RPMI8226 (cell line): ENCODE measurements around the gene IDH3A.

Source experiments
- DNase-seq: peaks from one replicate; pipeline ENCODE4 v3.0.0-alpha.2; 2015

The IDH3A gene

GRCh38 chr15:78204351-78205309, 55.5 kb downstream of the IDH3A start:
- DNase-seq, result no peak

DNA sequence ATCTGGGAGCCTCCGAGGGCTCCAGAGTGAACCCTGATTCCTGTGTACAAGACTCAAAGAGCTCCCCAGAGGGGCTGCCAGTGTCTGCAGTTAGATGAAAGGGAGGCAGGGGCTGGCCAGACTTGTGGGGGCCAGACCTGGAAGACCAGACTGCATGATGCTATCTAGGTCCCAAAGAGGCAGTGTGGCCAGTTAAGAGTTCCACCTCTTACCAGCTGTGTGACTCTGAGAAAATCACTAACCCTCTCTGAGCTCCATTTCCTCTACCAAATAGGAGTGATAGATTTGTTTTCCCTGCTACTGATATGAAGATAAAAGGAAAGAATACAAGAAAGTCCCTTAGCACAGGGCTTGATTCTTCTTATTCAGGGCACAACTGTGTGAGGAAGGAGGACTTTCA, 56.2 kb downstream of the IDH3A start:
- no peak for DNase-seq

GRCh38 chr15:78205856-78206255, 56.7 kb downstream of the IDH3A start:
- no peak for DNase-seq

DNA sequence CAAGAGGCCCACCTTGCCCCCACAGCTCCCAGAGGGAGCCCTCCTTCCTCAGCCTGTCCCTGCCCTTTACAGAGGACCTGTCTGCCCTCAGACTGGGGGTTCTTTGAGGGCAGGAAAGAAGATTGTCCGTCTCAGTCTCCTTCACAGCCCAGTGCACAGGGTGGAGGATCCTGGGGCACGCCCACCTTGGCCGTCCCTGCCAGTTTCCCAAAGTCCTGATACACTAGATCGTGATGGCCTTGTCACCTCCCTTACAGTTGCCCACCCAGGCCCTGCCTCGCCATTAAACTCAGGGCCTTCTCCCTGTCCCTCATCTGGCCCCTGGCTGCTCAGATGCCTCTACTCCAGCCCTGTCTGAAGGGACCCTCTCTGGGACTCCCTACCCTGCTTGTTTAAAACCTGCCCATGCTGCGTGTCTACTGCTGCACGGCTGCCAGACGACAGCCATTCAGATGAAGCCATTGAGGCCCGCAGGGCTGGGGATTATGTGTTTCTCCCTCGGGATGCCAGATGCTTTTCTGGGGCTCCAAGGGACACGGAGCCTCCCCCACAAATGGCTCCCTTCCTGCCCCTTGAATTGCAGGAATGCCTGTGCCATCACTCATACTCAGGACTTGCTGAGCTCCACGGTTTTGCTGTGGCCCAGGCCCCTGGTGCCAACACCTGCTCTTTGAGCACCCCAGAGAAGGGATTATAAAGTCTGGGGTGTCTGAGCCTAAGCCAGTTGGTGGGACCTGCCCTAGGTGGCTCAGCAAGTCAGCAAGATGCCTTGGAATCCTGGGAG, 57.4 kb downstream of the IDH3A start:
- no peak for DNase-seq

DNA sequence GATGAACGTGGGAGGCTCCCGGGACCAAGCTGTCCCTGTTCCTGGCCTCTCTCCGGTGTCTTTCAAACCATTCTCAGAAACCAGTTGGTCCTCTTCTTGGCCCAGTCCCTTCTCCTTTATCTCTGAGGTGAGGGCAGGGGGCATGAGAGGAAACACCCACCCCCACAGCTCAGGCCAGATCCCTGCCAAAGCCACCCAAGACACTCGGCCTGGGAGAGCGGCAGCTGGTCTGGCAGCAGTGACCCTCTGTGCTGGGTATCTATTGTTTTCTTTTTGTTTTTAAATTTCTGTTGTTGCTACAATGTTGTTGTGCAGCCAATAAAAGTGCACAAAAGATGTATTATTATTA, 57.9 kb downstream of the IDH3A start:
- no peak for DNase-seq

DNA sequence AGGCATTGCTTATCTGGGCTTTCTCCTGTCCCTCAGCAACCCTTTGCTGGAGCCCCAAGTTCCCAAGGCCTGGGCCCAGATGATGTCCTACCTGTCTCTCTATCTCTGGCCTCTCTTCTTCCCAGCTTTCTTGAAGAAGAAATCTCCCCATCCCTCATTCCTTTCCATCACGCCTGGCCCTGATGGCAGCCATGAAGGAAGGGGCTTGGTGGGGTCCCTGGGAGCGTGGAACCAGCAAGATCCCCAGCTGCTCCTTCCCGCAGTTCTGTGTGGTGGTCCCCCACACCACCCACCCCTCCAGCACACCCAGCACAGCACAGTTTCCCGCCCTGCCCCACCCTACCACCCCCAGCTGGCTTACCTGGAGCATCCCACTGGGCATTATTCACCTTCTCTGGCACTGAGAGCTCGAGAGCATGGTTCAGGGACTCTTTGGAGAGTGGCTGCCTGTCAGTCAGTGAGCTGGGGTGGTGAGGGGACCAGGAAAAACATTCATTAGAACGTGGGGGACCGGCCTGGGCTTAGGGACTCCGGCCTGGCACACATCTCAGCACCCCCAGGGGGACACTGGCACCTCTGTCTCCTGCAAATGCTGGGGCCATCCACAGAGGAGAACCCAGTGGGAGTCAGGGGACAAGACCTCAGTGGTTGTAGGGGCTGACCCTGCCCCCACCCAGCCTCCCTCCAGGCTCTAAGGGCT, 58.6 kb downstream of the IDH3A start:
- no peak for DNase-seq

DNA sequence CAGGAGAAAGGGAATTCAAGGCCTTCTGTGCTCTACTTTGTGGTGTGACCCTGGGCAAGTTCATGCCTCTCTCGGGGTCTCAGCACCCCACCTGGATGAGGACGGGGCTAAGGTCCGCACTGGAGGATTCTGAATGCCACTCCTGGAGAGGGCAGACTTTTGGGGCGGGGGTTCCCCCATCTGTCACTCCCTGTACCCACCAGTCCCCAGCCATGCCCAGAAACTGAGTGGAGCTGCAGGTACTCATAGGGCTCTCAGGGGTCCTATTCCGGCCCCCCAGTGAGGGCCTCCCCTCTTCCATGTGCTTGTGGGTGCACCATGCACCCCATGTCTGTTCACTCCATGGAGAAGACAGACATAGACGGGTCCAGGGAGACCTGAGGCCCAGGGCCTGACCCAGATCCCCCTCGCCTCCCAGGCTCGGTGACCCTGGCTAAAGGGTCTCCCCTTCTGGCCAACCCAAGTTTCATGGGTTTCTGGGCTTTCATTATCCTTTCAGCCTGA, 59.2 kb downstream of the IDH3A start:
- no peak for DNase-seq

DNA sequence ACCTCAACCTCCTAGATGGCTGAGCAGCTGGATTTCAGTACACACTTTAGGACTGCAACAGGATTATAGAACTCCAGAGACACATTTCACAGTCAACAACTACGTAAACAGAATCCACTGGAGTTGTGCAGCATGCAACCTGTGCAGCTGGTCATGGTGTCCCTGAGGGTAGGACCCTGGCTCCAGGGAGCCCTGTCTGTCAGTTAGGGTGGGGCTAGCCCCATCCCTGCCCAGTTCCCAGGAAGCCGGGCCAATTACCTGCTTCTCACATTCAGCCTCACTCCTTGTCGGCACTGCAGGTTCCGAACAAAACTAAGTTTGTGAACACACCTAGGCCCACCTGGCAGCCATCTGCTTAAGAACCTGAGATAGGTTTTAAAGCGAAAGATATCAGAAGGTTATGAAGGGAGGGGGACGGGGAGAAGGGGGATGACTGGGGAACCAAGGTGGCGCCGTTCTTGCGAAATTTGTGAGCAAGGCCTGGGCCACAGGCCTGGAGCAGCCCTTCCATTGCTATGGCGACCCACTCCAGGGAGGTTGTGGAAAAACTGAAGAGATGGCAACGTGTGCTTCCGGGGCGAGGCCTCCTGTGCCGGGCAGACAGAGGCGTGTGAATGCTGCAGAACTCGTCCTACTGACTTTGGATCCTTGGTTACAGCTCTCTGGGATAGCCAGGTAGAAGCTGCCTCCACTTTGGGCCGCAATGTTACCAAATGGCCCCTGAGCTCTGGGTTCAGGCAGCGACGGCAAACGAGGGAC, 59.9 kb downstream of the IDH3A start:
- no peak for DNase-seq

- no peak for DNase-seq
Observed at GRCh38 chr15:78209646-78210348, 60.6 kb downstream of the IDH3A start.

DNA sequence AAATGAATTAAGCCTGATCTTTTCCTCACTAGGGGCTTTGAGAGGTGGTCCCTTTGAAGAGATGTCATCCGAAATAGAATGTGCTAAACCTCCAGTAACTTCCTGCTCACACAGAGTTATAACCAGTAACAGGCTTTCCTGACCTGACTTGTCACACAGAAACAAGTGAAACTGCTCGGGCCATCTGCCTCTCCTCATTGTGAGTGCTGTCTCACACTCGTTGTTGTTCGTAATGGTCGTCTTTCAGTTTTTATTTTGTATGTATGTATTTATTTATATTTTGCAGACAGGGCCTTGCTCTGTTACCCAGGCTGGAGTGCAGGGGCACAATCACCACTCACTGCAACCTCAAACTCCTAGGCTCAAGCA, 61.2 kb downstream of the IDH3A start:
- no peak for DNase-seq

GRCh38 chr15:78211189-78211921, 62.2 kb downstream of the IDH3A start:
- DNase-seq, result no peak

GRCh38 chr15:78212008-78212407, 62.8 kb downstream of the IDH3A start:
- DNase-seq, result no peak

DNA sequence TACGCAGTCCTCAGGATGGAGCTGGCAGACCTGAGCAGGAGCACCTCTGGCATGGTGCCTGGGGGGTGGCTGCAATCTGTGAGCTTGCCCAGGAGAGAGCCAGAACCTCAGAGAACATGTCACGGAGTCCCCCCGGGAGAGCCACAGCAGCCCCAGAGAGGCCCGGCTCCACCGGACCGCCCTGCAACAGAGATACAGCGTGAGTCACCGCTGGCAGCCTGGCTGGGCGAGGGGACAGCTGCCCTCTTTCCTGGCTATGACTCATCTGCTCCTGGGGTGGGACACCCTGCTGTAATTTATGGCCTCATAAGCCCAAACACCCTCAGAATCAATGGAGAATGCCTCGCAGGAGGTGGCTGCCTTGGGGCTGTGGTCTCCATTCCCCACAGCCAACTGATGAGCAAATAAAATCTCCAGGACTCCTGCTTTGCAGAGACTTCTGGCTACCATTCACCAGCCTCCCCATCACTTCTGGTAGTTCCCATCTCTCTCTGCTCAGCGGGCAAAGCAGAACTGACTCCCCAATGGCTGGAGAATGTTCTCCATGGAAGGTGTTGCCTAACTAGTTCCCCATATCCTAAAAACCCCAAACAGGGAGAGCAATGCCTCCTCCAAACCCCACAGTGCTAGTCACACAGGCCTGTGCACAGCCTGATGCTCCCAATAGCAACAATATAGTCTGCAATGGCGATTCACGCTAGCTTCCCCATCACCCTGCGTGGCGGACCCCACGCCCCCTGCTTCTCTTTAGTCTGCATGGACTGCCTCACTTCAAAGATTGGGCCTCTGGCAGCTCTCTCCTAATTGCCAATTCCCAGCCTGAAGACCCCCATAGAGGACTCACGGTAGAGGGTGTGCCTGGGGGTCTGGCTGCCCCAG, 63.6 kb downstream of the IDH3A start:
- DNase-seq, result no peak

DNA sequence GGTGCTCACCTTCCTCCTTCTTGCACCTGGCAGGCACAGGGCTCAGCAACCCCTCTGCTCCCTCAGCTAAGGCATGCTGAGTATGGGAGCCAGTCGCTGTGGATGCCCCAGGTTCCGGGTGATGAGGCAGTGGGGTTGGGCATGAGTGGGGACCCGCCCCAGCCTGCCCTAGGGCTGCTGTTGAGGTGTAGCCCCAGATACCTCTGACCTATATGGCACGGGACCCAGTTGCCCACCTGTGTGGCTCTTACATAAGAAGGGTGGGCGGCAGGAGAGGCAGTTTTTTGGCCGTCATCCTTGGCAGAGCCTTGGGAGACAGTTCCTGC, 64.2 kb downstream of the IDH3A start:
- no peak for DNase-seq

GRCh38 chr15:78213956-78214355, 64.8 kb downstream of the IDH3A start:
- DNase-seq, result no peak

DNA sequence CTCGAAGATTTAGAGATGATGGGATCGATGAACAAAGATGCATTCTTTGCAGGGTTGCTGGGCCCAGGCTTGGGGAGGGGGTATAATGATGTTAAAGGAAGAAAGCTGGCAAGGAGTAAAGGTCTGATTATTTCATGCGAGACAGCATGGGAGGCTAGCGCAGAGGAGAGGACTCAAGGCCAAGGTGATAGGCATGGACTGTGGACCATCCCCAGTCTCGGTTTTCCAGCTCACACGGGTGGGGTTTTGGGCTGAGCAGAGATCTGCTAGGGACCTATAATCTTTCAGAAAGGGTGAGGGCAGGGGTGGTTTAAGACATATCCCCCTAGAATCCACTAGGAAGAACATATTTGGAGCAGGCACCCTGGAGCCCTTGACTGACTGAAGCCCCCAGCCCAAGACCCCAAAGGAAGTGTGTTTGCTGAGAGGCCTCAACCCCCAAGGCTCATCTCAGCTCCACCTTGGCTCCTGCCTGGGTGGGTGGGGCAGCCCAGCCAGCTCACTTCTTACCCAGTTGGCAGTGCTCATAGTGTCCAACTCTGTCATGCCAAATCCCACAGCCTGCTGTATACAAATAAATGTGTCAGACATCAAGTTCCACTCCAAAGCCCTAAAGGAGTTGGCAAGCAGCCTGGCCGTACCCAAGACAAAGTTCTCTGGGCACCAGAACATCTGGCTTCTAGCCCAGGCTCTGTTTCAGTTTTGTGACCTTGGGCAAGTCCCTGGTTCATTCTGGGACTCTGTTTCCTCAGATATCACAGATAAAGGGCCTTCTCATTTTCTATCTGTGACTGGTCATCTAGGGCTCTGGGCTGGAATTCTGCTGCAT, 67.3 kb downstream of the IDH3A start:
- peak; percentile 81 for DNase-seq

DNA sequence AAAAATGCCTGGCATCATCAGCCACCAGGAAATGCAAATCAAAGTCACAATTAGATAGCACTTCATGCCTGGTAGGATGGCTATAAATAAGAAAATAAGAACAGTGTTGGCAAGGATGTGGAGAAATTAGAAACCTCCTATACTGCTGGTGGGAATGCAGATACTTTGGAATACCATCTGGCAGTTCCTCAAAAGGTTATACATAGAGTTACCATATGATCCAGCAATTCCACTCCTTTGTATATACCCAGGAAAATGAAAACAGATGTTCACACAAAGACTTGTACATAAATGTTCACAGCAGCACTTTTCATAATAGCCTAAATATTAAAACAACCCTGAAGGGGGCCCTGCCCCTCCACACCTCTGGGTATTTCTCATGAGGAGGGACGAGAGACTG, 71.6 kb downstream of the IDH3A start:
- no peak for DNase-seq
